ENCODE measurements around the gene RASGRP2.

RASGRP2 gene

DNA sequence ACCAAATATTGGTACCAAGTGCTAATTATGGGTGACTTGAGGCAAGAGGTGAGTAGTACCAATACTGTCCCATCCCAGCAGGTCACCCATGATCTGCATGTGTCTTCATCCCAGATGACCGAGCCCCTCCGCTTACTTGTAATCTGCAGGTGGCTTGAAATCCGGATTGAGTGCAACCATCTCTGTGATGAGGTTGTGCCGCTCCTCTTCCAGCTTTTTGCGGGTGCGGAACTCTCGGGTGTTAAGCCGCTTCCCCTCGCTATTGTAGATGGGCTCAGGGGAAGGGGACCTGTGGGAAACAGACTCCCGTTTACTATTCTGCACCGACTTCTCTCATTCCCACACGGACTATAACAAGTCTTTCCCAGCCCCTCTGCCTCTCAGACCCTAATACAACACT lies 26.2 kb upstream of the RASGRP2 start:
- no peak for DNase-seq (ENCODE audit: low spot score)

DNA sequence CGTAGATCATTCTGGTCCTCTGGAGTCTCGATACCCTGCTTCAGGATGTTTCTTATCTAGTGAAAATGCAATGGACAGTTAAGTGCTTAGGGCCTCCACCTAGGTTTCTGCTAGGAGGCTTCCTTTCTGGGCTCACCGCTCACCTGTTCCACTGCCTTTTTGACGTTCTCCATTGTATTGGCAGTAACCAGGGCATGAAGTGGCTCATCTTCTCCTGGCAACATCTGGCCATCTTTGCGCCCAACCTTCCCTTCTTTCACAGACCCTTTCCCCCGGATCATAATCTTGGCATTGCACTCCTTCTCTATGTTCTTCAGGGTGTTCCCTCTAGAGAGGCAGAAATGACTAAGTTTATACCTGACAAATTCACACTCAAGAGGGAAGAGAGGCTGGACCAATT lies 25.3 kb upstream of the RASGRP2 start:
- no peak for DNase-seq (ENCODE audit: low spot score)

- DNase-seq (ENCODE audit: low spot score) = no peak
Measured at GRCh38 chr11:64768300-64768694, 24.4 kb upstream of the RASGRP2 start.

DNA sequence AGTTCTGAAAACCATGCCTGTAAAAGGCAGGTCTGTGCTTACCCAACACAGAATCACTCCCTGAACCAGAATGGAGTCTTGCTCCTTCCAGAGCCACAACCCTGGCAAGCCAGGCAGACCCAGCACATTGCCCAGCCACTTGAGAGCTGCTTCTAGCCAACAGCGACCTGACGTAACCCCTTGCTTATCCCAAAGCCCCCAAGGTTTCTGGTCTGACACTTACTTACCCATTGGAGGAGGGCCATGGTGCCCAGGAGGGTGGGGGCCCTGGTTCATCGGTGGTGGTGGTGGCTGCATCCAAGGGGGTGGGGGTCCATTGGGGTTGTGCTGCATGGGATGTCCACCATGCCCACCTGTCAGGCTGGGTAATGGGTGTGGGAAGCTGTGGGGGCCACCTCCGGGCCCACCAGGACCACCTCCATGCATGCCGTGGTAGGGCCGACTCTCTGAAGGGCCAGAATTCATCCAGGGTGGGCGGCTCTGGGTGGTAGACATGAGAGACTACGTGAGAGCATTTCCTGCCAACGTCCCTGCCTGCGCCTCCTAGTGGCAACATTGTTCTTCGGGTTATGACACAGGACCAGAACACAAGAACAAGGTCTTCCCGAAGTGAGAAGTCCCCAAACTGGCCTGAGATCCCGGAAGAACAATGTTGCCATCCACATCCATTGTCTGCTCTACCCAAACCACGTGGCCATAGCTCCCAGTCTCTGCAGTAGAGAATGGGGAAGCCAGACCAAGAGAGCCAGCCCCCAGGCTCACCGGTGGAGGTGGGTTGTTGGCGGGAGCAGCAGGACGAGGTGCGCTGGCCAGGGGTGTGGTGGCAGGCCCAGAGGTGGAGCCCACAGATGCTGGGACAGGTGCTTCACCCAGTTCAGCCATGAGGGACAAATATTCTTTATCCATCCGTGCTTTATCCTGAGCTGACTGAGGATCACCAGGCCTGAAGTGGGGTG lies 23.7 kb upstream of the RASGRP2 start:
- no peak for DNase-seq (ENCODE audit: low spot score)

DNA sequence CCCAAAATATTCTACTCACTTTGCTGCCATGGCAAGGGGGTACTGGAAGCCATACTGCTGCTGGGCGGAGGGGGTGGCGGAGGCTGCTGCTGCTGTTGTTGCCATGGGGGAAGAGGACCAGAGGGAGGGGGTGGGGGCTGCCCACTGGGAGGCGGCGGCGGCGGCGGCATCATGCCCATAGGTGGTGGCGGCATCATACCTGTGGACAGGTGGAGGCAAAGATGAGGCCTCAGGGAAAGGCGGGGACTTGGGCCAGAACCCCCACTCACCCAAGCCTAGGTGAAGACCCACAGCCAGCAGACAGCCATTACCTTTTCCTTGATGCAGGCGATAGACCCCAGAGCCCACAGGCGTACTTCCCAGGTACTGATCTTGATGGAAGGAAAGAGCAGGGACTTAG lies 22.9 kb upstream of the RASGRP2 start:
- DNase-seq (ENCODE audit: low spot score) = no peak

GRCh38 chr11:64765851-64766665 lies 22.1 kb upstream of the RASGRP2 start:
- DNase-seq (ENCODE audit: low spot score) = no peak

- no peak for DNase-seq (ENCODE audit: low spot score)
Measured at GRCh38 chr11:64765291-64765850, 21.4 kb upstream of the RASGRP2 start.

DNA sequence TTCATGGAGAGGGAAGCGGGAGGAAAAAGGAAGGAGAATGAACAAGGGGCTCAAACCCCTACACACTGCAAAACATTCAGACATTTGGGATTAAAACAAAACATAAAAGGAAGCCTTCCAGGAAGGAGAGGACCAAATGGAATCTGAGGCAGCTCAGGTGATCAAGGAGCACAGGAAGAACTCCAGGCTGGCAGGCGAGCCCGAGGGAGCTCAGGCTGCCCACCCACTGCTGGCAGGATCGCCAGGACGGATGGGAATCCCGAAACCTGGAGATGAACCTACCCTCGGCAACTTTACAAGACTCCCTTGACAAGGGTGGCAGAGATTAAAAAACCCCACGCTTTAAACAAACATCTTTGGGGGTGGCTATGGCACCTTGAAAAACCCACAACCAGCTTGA lies 20.8 kb upstream of the RASGRP2 start:
- DNase-seq (ENCODE audit: low spot score) = no peak

DNA sequence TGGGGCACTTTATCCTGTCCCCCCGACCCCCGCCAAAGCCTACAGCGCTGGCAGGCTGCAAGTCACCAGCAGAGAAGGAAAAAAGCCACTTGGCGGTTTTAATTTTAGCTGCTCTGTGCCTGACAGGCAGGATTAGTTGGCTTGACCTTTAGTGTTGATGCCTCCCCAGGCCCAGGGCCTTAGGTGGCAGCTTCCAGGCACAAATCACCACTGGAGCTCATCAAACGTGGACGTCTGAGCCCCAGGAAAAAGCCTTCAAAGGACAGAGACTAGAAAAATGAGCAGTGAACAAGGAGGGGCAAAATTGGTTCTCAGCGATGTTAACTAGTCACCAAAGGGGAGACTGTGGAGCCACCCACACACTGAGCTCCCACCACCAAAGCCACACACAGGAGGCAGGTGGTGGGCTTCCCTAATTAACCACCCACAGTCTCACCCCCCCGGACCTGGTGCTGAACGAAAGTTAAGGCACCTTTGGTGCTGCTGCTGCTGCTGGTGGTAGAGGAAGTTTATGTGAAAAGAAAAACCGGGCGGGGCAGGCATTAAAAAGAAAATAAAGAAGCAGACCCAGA lies 20.2 kb upstream of the RASGRP2 start:
- DNase-seq (ENCODE audit: low spot score) = no peak

DNA sequence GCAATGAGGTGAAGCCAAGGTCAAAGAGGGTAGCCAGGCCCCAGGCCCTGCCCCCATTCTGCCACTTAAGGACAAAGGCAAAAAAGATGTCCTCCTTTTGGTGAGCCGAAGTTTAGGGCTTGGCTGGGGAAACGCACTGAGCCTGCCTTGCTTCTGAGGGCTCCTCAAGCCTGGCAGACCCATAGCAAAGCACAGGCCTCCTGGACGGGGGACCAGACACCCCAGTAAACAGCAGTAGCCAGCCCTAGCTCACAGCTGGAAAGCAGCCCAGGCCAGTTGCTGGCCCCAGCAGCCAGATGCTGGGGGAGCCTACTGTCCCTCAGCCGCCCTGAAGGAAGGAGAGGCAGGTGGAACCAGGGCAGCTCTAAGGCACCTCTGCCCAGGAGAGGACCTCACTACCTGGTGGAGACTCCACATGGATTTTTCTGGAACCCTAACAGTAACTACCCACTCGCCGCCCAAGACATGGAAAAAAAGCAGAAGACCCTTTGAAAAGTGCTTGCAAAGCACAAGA lies 19.6 kb upstream of the RASGRP2 start:
- DNase-seq (ENCODE audit: low spot score) = no peak

- no peak for DNase-seq (ENCODE audit: low spot score)
Measured at GRCh38 chr11:64762674-64763525, 19.0 kb upstream of the RASGRP2 start.

DNA sequence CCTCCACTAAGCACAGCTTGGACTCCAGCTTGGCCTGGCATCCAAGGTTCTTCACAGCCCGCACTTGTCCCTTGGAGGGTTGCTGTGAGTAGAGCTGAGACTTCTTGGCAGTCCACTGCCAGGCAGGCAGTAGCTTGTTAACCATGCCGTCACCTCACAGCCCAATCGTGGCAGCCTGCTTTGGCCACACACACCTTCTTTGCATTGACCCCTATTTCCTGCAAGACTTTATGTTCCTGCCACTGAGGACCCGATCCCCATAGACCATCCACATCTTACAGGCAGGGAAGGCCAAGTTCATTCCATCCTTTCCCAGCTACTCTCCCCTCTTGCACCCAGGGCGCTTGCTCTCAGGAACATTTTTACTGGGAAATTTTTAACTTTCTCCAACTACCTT lies 18.3 kb upstream of the RASGRP2 start:
- no peak for DNase-seq (ENCODE audit: low spot score)

GRCh38 chr11:64760759-64761420 lies 16.9 kb upstream of the RASGRP2 start:
- DNase-seq (ENCODE audit: low spot score) = no peak

GRCh38 chr11:64759722-64760719 lies 16.1 kb upstream of the RASGRP2 start, which contains the start of gene PYGM:
TSS of gene PYGM (minus strand) at chr11:64759974. CDS start at chr11:64759898, 76 bp downstream.
- no peak for DNase-seq (ENCODE audit: low spot score)

GRCh38 chr11:64759131-64759721 lies 15.3 kb upstream of the RASGRP2 start:
- DNase-seq (ENCODE audit: low spot score) = no peak

- DNase-seq (ENCODE audit: low spot score) = no peak
Measured at GRCh38 chr11:64758330-64759079, 14.6 kb upstream of the RASGRP2 start.

- no peak for DNase-seq (ENCODE audit: low spot score)
Measured at GRCh38 chr11:64757549-64758329, 13.8 kb upstream of the RASGRP2 start.
